ENCODE data around the gene POLA1.

Gene POLA1

DNA sequence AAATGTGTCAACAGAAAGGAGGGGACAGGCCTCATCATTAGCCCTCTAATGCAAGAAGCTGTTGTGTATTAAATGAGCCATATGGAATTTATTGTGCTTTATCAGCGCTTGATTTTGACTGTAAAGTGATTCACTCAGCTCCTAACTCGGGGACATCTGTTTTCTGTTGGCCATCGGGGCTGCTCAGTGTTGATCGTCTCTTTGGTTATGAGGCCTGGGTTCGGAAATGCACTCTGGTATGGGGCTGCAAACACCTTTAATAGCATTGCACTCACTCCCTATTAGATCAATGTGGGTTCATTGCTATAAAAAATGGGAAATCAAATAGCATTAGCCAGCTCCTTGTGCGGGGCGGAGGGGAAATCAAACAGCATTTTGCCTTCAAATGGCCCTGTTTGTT, 315.7 kb downstream of the POLA1 start:
- DNase-seq (ENCODE audit: low read depth): no peak
- no peak overlapping the region for H3K4me3 ChIP-seq (ENCODE audit: control insufficient read depth, low read depth, low read length)
- TF ChIP-seq, protein P1, sequence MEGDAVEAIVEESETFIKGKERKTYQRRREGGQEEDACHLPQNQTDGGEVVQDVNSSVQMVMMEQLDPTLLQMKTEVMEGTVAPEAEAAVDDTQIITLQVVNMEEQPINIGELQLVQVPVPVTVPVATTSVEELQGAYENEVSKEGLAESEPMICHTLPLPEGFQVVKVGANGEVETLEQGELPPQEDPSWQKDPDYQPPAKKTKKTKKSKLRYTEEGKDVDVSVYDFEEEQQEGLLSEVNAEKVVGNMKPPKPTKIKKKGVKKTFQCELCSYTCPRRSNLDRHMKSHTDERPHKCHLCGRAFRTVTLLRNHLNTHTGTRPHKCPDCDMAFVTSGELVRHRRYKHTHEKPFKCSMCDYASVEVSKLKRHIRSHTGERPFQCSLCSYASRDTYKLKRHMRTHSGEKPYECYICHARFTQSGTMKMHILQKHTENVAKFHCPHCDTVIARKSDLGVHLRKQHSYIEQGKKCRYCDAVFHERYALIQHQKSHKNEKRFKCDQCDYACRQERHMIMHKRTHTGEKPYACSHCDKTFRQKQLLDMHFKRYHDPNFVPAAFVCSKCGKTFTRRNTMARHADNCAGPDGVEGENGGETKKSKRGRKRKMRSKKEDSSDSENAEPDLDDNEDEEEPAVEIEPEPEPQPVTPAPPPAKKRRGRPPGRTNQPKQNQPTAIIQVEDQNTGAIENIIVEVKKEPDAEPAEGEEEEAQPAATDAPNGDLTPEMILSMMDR (IDR thresholded peaks at IDR 0.05; ENCODE audit: control insufficient read depth, insufficient read depth, low read depth, low read length, missing control alignments): no peak

DNA sequence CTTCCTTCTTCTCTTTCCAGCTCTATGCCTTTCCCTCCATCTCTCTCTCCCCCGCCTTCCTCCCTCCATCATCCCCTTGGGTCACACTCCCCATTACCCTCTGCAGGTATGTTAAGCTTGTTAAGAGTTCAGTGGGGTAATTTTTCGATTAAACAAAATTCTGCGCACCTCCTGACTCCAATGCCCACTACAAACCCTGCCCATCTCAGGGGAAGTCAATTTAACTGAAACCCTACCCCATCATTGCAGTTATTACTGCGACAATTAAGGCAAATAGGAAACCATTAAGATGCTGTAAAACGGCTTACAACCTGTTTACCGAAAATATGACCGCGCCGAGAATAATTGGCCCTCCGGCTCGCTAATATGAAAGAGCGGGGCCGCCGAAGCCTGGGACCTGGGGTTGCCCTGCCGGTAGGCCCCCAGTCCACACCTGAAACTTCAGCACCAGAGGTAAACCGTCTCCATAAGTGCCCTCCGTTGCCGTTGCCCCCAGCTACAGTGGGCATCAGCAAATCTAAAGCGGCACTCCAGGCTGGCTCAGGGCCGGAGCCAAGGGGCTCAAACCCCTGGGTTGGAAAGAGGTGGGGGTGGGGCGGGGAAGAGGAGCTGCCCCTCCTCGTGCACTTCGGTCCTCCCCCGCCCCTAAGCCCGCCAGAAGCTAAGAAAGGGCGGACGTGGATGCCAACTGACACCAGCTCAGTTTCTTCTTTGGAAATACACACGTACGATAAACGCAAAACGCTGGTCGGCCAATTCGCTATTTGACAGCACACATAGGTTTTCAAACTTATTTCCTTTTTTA, 317.3 kb downstream of the POLA1 start:
- TF ChIP-seq, protein P1 (IDR thresholded peaks at IDR 0.05; ENCODE audit: control insufficient read depth, insufficient read depth, low read depth, low read length, missing control alignments): no peak
- no peak for DNase-seq (ENCODE audit: low read depth)
- no peak overlapping the region for H3K4me3 ChIP-seq (ENCODE audit: control insufficient read depth, low read depth, low read length)

GRCh38 chrX:25011589-25012432, 318.1 kb downstream of the POLA1 start:
- TF ChIP-seq, protein P1 (IDR thresholded peaks at IDR 0.05; ENCODE audit: control insufficient read depth, insufficient read depth, low read depth, low read length, missing control alignments): no peak
- DNase-seq (ENCODE audit: low read depth): no peak
- no peak overlapping the region for H3K4me3 ChIP-seq (ENCODE audit: control insufficient read depth, low read depth, low read length)

- TF ChIP-seq, protein P1 (IDR thresholded peaks at IDR 0.05; ENCODE audit: control insufficient read depth, insufficient read depth, low read depth, low read length, missing control alignments): no peak
- no peak overlapping the region for H3K4me3 ChIP-seq (ENCODE audit: control insufficient read depth, low read depth, low read length)
- no peak for DNase-seq (ENCODE audit: low read depth)
Observed at GRCh38 chrX:25012433-25012735, 318.7 kb downstream of the POLA1 start.

DNA sequence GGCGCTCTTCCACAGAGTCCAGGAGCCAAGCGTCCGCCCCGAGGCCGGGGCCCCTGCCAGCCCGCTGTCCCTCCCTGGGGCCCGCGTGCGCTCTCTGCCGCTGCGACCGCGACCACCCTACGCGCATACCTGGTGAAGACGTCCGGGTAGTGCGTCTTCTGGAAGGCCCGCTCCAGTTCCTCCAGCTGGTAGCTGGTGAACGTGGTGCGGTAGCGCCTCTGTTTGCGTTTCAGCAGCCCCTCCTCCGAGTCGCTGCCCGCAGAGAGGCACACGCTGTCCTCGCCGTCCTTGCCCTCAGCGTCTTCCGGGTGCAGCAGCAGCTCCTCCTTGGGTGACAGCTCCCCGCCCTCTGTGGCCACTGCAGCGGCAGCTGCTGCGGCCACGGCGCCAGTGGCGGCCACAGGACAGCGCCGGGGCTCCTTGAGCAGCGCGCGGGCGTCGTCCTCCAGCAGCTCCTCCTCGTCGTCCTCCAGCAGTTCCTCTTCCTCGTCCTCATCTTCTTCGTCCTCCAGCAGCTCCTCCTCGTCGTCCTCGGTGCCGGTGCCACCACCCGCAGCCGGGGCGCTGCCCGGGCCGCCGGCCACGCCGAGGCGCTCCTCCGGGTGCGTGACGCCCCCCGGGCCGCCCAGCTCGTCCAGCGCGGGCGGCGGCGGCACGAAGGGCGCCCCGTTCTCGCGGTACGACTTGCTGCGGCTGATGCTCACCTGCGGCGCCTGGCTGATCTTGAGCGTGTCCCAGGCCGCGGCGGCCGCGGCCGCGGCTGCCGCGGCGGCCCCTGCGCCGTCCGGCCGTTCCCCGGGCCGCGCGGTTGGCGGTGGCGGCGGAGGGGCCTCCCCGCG, 319.3 kb downstream of the POLA1 start:
- H3K4me3 ChIP-seq (ENCODE audit: control insufficient read depth, low read depth, low read length): no peak overlapping the region
- TF ChIP-seq, protein P1 (IDR thresholded peaks at IDR 0.05; ENCODE audit: control insufficient read depth, insufficient read depth, low read depth, low read length, missing control alignments): no peak
- no peak for DNase-seq (ENCODE audit: low read depth)

GRCh38 chrX:25013632-25014365, 320.1 kb downstream of the POLA1 start:
- no peak overlapping the region for H3K4me3 ChIP-seq (ENCODE audit: control insufficient read depth, low read depth, low read length)
- TF ChIP-seq, protein P1 (IDR thresholded peaks at IDR 0.05; ENCODE audit: control insufficient read depth, insufficient read depth, low read depth, low read length, missing control alignments): no peak
- no peak for DNase-seq (ENCODE audit: low read depth)
